Kidney glomerular epithelial cell (primary cell): ENCODE results near the gene ADAMTS2.
"Not testable (repeated sequence)": the region's sequence is repeated elsewhere in the genome, so short reads cannot be mapped to it uniquely, and the experiment has no call there.

Experiments used
- DNase-seq: peaks from one replicate; lab custom pipeline; 2025; lab: John Stamatoyannopoulos, UW

Gene ADAMTS2

GRCh38 chr5:179325296-179326031, 19.8 kb downstream of the ADAMTS2 start:
- DNase-seq: no peak

- DNase-seq: no peak
These were observed 20.4 kb downstream of the ADAMTS2 start for GRCh38 chr5:179324760-179325295.

- not testable (repeated sequence) for DNase-seq
These were observed 20.9 kb downstream of the ADAMTS2 start for GRCh38 chr5:179324316-179324715.

GRCh38 chr5:179323026-179323870, 22.0 kb downstream of the ADAMTS2 start:
- no peak for DNase-seq

- no peak for DNase-seq
These were observed 22.9 kb downstream of the ADAMTS2 start for GRCh38 chr5:179322071-179323025.

GRCh38 chr5:179321206-179321987, 23.9 kb downstream of the ADAMTS2 start:
- no peak for DNase-seq

- DNase-seq: peak; percentile 24
These were observed 25.4 kb downstream of the ADAMTS2 start for GRCh38 chr5:179319741-179320281.

GRCh38 chr5:179319123-179319522, 26.1 kb downstream of the ADAMTS2 start:
- no peak for DNase-seq

- no peak for DNase-seq
These were observed 26.9 kb downstream of the ADAMTS2 start for GRCh38 chr5:179318221-179318955.

- DNase-seq: no peak
These were observed 27.6 kb downstream of the ADAMTS2 start for GRCh38 chr5:179317411-179318220.

GRCh38 chr5:179316982-179317381, 28.3 kb downstream of the ADAMTS2 start:
- no peak for DNase-seq

GRCh38 chr5:179316111-179316551, 29.1 kb downstream of the ADAMTS2 start:
- no peak for DNase-seq

GRCh38 chr5:179315356-179315890, 29.8 kb downstream of the ADAMTS2 start:
- DNase-seq: no peak

GRCh38 chr5:179314606-179315355, 30.5 kb downstream of the ADAMTS2 start:
- no peak for DNase-seq

GRCh38 chr5:179313849-179314521, 31.3 kb downstream of the ADAMTS2 start:
- DNase-seq: no peak

- DNase-seq: no peak
These were observed 32.6 kb downstream of the ADAMTS2 start for GRCh38 chr5:179312557-179313235.

GRCh38 chr5:179311581-179311980, 33.7 kb downstream of the ADAMTS2 start:
- DNase-seq: no peak
